HG02642 (cell line): ENCODE measurements around the gene TMEM233.
"Not testable (repeated sequence)": the region's sequence is repeated elsewhere in the genome, so short reads cannot be mapped to it uniquely, and the experiment has no call there.

Source experiments
- ATAC-seq: cut with Tn5 transposase; IDR thresholded peaks from one replicate; pipeline ENCODE4 v1.9.1; 2021; ENCODE audit warnings: mild to moderate bottlenecking; ENCODE audit not compliant: unreplicated experiment, poor library complexity

Gene TMEM233

GRCh38 chr12:119652665-119653064, 59.1 kb downstream of the TMEM233 start:
- no peak for ATAC-seq

- ATAC-seq: not testable (repeated sequence)
Measured at GRCh38 chr12:119657001-119657400, 63.4 kb downstream of the TMEM233 start.

- ATAC-seq: not testable (repeated sequence)
Measured at GRCh38 chr12:119658166-119658565, 64.6 kb downstream of the TMEM233 start.

- no peak for ATAC-seq
Measured at GRCh38 chr12:119659289-119659897, 65.8 kb downstream of the TMEM233 start.

GRCh38 chr12:119660076-119660475, 66.5 kb downstream of the TMEM233 start:
- ATAC-seq: no peak

- ATAC-seq: no peak
Measured at GRCh38 chr12:119661882-119662281, 68.3 kb downstream of the TMEM233 start.

GRCh38 chr12:119664642-119665041, 71.1 kb downstream of the TMEM233 start:
- ATAC-seq: no peak

GRCh38 chr12:119665164-119665929, 71.8 kb downstream of the TMEM233 start:
- ATAC-seq: no peak

GRCh38 chr12:119666226-119666795, 72.7 kb downstream of the TMEM233 start:
- ATAC-seq: no peak

GRCh38 chr12:119666900-119667576, 73.5 kb downstream of the TMEM233 start:
- ATAC-seq: no peak

GRCh38 chr12:119667577-119668323, 74.2 kb downstream of the TMEM233 start, which contains the start of gene PRKAB1:
Gene PRKAB1, plus strand, starts transcription at chr12:119668133. Its CDS starts 112 bp downstream, at chr12:119668245.
- peak; percentile 97 for ATAC-seq

GRCh38 chr12:119668324-119668841, 74.8 kb downstream of the TMEM233 start:
- ATAC-seq: no peak

- ATAC-seq: no peak
Measured at GRCh38 chr12:119669744-119670472, 76.3 kb downstream of the TMEM233 start.

- ATAC-seq: no peak
Measured at GRCh38 chr12:119671070-119671469, 77.5 kb downstream of the TMEM233 start.

GRCh38 chr12:119672194-119672593, 78.6 kb downstream of the TMEM233 start:
- ATAC-seq: no peak

GRCh38 chr12:119673634-119674033, 80.1 kb downstream of the TMEM233 start:
- ATAC-seq: no peak

- no peak for ATAC-seq
Measured at GRCh38 chr12:119674560-119674959, 81.0 kb downstream of the TMEM233 start.

GRCh38 chr12:119676022-119676421, 82.4 kb downstream of the TMEM233 start:
- ATAC-seq: no peak

GRCh38 chr12:119676573-119676972, 83.0 kb downstream of the TMEM233 start:
- ATAC-seq: no peak
